ENCODE measurements around the gene MPPED1.

DNA sequence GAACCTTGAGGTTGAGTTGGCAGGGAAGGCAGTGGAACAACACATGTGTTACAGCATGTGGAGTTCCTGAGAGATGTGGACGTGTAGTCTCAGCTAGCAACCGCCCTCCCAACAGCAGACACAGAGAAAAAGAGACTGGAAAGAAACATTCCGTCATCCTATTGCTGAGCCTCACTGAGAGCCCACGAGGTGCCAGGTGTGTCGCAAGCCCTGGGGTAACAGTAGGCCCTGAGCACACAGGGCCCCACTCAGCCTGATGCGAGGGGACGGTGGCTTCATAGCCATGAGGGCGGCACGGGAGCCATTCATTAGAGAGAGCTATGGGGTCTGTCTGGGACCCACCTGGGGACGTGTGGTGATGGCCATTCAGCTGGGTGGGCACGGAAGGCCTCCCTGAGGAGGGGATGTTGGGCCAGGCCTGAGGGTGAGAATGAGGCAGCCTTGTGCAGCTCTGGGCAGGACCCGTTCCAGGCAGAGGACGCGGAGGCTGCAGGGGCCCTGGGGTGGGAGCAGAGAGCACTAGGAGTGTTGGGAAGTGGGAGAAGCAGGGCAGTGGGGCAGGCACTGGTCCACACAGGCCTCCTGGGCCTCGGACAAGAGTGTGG lies 26.2 kb downstream of the MPPED1 start:
- TF ChIP-seq ZNF629 (CRISPR knock-in tag; conservative IDR thresholded peaks at IDR 0.05) (no peak), PHF20 (CRISPR knock-in tag; IDR thresholded peaks at IDR 0.05) (no peak), ZNF10 (CRISPR knock-in tag; IDR thresholded peaks at IDR 0.05; ENCODE audit: borderline replicate concordance, low read depth) (no peak), FOXC1 (CRISPR knock-in tag; IDR thresholded peaks at IDR 0.05; ENCODE audit: borderline replicate concordance) (no peak), ZNF263 (CRISPR knock-in tag; IDR thresholded peaks at IDR 0.05) (no peak), EZH2 (conservative IDR thresholded peaks at IDR 0.05; ENCODE audit: low read depth, low read length) (no peak), IKZF1 (IDR thresholded peaks at IDR 0.05) (no peak)
